Panc1 (cell line): ENCODE results near the gene ELP5.

Experiments
- CTCF ChIP-seq: fragments of 450-650 bp; IDR thresholded peaks from 2 replicates; pipeline ENCODE4 v1.5.1; 2017; ENCODE audit warnings: mild to moderate bottlenecking
- POLR2AphosphoS5 ChIP-seq: IDR thresholded peaks from 2 replicates; pipeline ENCODE4 v1.6.1; 2012; ENCODE audit warnings: mild to moderate bottlenecking, low read depth, low read length, moderate library complexity
- REST ChIP-seq, 2 experiments: IDR thresholded peaks; 2 replicates each; pipeline ENCODE4 v1.6.1; 2011 to 2012; ENCODE audit warnings: low read depth in 2 of 2, control low read depth in 1 of 2, low read length in 1 of 2, mild to moderate bottlenecking in 1 of 2, moderate library complexity in 1 of 2; ENCODE audit not compliant: insufficient read depth in 1 of 2
- SIN3A ChIP-seq: IDR thresholded peaks from 2 replicates; pipeline ENCODE4 v1.6.1; 2012; ENCODE audit warnings: low read depth, mild to moderate bottlenecking, low read length, moderate library complexity, borderline replicate concordance; ENCODE audit not compliant: insufficient read depth

GRCh38 chr17:7295230-7296180 lies 43.5 kb downstream of the ELP5 start:
- TF ChIP-seq CTCF (no peak), SIN3A (no peak), REST (IDR thresholded peaks at IDR 0.05; ENCODE audit: insufficient read depth in 1 of 2, low read depth in 2 of 2, low read length in 1 of 2) (no peak), POLR2AphosphoS5 (no peak)
